Neutrophil (primary cell): ENCODE measurements around the gene ADGRV1.

Source experiments
- H3K27ac ChIP-seq: fragments of 200-600 bp; sonication (generic); 2 replicates; pipeline ENCODE4 v1.5.1; 2016; ENCODE audit warnings: mild to moderate bottlenecking, moderate library complexity
- H3K27me3 ChIP-seq: fragments of 200-600 bp; sonication (generic); 2 replicates; pipeline ENCODE4 v1.6.0; 2016; ENCODE audit warnings: mild to moderate bottlenecking
- H3K36me3 ChIP-seq: fragments of 200-600 bp; sonication (generic); 2 replicates; pipeline ENCODE4 v1.5.1; 2017
- H3K4me1 ChIP-seq, 2 experiments: fragments of 200-600 bp in 1 of 2; sonication (generic) in 1 of 2; 1 replicate in 1 of 2; 2 replicates in 1 of 2; pipeline versions ENCODE4 v1.5.1 to v1.6.1; 2013 to 2016; ENCODE audit warnings: low read depth in 1 of 2, low read length in 1 of 2, mild to moderate bottlenecking in 1 of 2, moderate library complexity in 1 of 2; ENCODE audit not compliant: control insufficient read depth in 1 of 2, insufficient read depth in 1 of 2
- H3K4me3 ChIP-seq, 2 experiments: fragments of 200-600 bp in 1 of 2; sonication (generic) in 1 of 2; 1 replicate in 1 of 2; 2 replicates in 1 of 2; pipeline ENCODE4 v1.5.1; 2013 to 2016; ENCODE audit warnings: low read depth in 1 of 2, low read length in 1 of 2, mild to moderate bottlenecking in 1 of 2, moderate library complexity in 1 of 2
- H3K9me3 ChIP-seq: fragments of 200-600 bp; sonication (generic); 2 replicates; pipeline ENCODE4 v1.5.1; 2016
- CTCF ChIP-seq: fragments of 200-600 bp; sonication (generic); IDR thresholded peaks from 2 replicates; pipeline ENCODE4 v1.5.1; 2016; ENCODE audit warnings: antibody characterized with exemption

Gene ADGRV1

GRCh38 chr5:90558344-90559192 is at the start of gene ADGRV1:
Gene ADGRV1 (plus strand): TSS chr5:90558797. CDS start chr5:90558896, 99 bp downstream.
- Histone ChIP-seq H3K27me3 (peaks cover 96% of the 10 kb centered on the region), H3K9me3 (no peaks in the 10 kb centered on the region), H3K36me3 (no peaks in the 10 kb centered on the region), H3K4me3 (no peak within 1 kb of the TSS), H3K27ac (no peak within 1 kb of the TSS), H3K4me1 (peaks cover 0 to 9% of the 10 kb centered on the region in 2 experiments)
- no peak for TF ChIP-seq CTCF

GRCh38 chr5:90510438-90510837 is 48.2 kb upstream of the ADGRV1 start:
- Histone ChIP-seq H3K27me3 (no peaks in the 10 kb centered on the region), H3K9me3 (no peaks in the 10 kb centered on the region), H3K36me3 (peaks cover 8% of the 10 kb centered on the region), H3K27ac (no peak overlapping the region), H3K4me1 (no peaks in the 10 kb centered on the region), H3K4me3 (no peak overlapping the region)
- TF ChIP-seq CTCF, result no peak

GRCh38 chr5:90514520-90514919 is 44.1 kb upstream of the ADGRV1 start:
- Histone ChIP-seq H3K27me3 (no peaks in the 10 kb centered on the region), H3K4me3 (no peak overlapping the region), H3K4me1 (no peaks in the 10 kb centered on the region), H3K36me3 (peaks cover 28% of the 10 kb centered on the region), H3K27ac (no peak overlapping the region), H3K9me3 (no peaks in the 10 kb centered on the region)
- TF ChIP-seq CTCF, result no peak

- Histone ChIP-seq H3K9me3 (no peaks in the 10 kb centered on the region), H3K27ac (no peak overlapping the region), H3K4me3 (no peak overlapping the region), H3K27me3 (no peaks in the 10 kb centered on the region), H3K4me1 (no peaks in the 10 kb centered on the region), H3K36me3 (peaks cover 61% of the 10 kb centered on the region)
- no peak for TF ChIP-seq CTCF
These were observed 39.9 kb upstream of the ADGRV1 start for GRCh38 chr5:90518661-90519060.

GRCh38 chr5:90519081-90519480 is 39.5 kb upstream of the ADGRV1 start:
- Histone ChIP-seq H3K36me3 (peaks cover 65% of the 10 kb centered on the region), H3K27me3 (no peaks in the 10 kb centered on the region), H3K27ac (no peak overlapping the region), H3K4me3 (no peak overlapping the region), H3K4me1 (no peaks in the 10 kb centered on the region), H3K9me3 (no peaks in the 10 kb centered on the region)
- TF ChIP-seq CTCF, result no peak
